GM12873 (cell line): ENCODE results near the gene ACOX3.

Experiments used
- CTCF ChIP-seq: IDR thresholded peaks from 2 replicates; pipeline ENCODE4 v1.5.1; 2012; ENCODE audit warnings: low read depth, mild to moderate bottlenecking, moderate library complexity, low read length, control low read depth; ENCODE audit not compliant: insufficient read depth; ENCODE audit errors: missing control alignments

ACOX3 gene

GRCh38 chr4:8372506-8372905 is 68.0 kb downstream of the ACOX3 start:
- no peak for TF ChIP-seq CTCF

- no peak for TF ChIP-seq CTCF
These were observed 68.9 kb downstream of the ACOX3 start for GRCh38 chr4:8371596-8371995.

- no peak for TF ChIP-seq CTCF
These were observed 69.5 kb downstream of the ACOX3 start for GRCh38 chr4:8370835-8371595.

GRCh38 chr4:8370106-8370787 is 70.3 kb downstream of the ACOX3 start:
- TF ChIP-seq CTCF, result no peak

- TF ChIP-seq CTCF, result no peak
These were observed 71.0 kb downstream of the ACOX3 start for GRCh38 chr4:8369426-8370105.

GRCh38 chr4:8368998-8369397 is 71.5 kb downstream of the ACOX3 start:
- TF ChIP-seq CTCF, result no peak

GRCh38 chr4:8368061-8368481 is 72.5 kb downstream of the ACOX3 start:
- TF ChIP-seq CTCF, result no peak
